Spleen (tissue), 11 donors: Measurements from ENCODE around the gene SLIT3. TPM values are rescaled to one million over a fixed set of nuclear protein-coding genes. Genes with fewer than 3 reads are reported as not detected.
A peak's percentile ranks its signal among the peaks of the same experiment; 100 is the strongest.

Experiments used
- DNase-seq: peaks from one replicate; pipeline ENCODE4 v3.0.0-alpha.2; 2020
- H3K27ac ChIP-seq, 8 donors: fragments of 200-600 bp; sonication (generic) in 7 of 8; 1 replicate in 4 of 8; 2 replicates in 4 of 8; pipeline versions ENCODE4 v1.5.0 to v1.8.0; 2016 to 2021; ENCODE audit warnings: inconsistent platforms in 4 of 8, mild to moderate bottlenecking in 4 of 8, moderate library complexity in 1 of 8
- H3K27me3 ChIP-seq, 7 donors: fragments of 200-600 bp; sonication (generic) in 6 of 7; replicated peaks in 1 of 7; 1 replicate in 4 of 7; 2 replicates in 3 of 7; pipeline versions ENCODE4 v1.5.0 to v1.8.0; 2016 to 2021; ENCODE audit warnings: inconsistent platforms in 3 of 7, mild to moderate bottlenecking in 1 of 7
- H3K36me3 ChIP-seq, 6 donors: fragments of 200-600 bp; sonication (generic) in 5 of 6; 1 replicate in 4 of 6; 2 replicates in 2 of 6; pipeline versions ENCODE4 v1.5.0 to v1.8.0; 2016 to 2021; ENCODE audit warnings: inconsistent platforms in 2 of 6
- H3K4me1 ChIP-seq, 6 donors: fragments of 200-600 bp; sonication (generic) in 5 of 6; 1 replicate in 3 of 6; 2 replicates in 3 of 6; pipeline versions ENCODE4 v1.5.0 to v1.8.0; 2016 to 2021; ENCODE audit warnings: inconsistent platforms in 3 of 6
- H3K4me3 ChIP-seq, 8 donors: fragments of 200-600 bp; sonication (generic) in 7 of 8; 1 replicate in 4 of 8; 2 replicates in 4 of 8; pipeline versions ENCODE4 v1.5.0 to v1.8.0; 2016 to 2021; ENCODE audit warnings: inconsistent platforms in 4 of 8, mild to moderate bottlenecking in 4 of 8, moderate library complexity in 2 of 8
- H3K9me3 ChIP-seq, 8 donors: fragments of 200-600 bp; sonication (generic) in 7 of 8; 1 replicate in 4 of 8; 2 replicates in 4 of 8; pipeline versions ENCODE4 v1.5.0 to v1.8.0; 2016 to 2021; ENCODE audit warnings: inconsistent platforms in 4 of 8
- CTCF ChIP-seq, 11 experiments: fragments of 200-600 bp in 7 of 11; fragments of 450-650 bp in 4 of 11; sonication (generic) in 4 of 11; IDR thresholded peaks in 8 of 11; conservative IDR thresholded peaks in 3 of 11; 1 replicate in 7 of 11; 2 replicates in 4 of 11; pipeline versions ENCODE4 v1.4.0 to v1.8.0; 2016 to 2021; ENCODE audit warnings: antibody characterized with exemption in 11 of 11, inconsistent platforms in 4 of 11, mild to moderate bottlenecking in 1 of 11
- POLR2A ChIP-seq, 3 donors: fragments of 450-650 bp; IDR thresholded peaks; one replicate each; pipeline ENCODE4 v1.5.1; 2017; ENCODE audit warnings: antibody characterized with exemption in 3 of 3, mild to moderate bottlenecking in 1 of 3
- POLR2AphosphoS5 ChIP-seq, 3 donors: sonication (generic); formaldehyde crosslinking; IDR thresholded peaks; one replicate each; pipeline ENCODE4 v1.5.1; 2017; ENCODE audit warnings: antibody characterized with exemption in 3 of 3
- WGBS, 5 donors: extraction: QIAGEN DNeasy Blood & Tissue Kit in 3 of 5; methylation state at CpG; one replicate each; pipeline versions ENCODE4 v1.1.5 to v1.1.7; 2013 to 2018; 5-methylcytosine and 5-hydroxymethylcytosine counted together
- intact Hi-C: fragments of 100-400 bp; cut with DNase I; formaldehyde crosslinking; loops from one replicate; pipeline ENCODE4 v1.15.0; 2023; ENCODE audit warnings: low total_unique reads
- polyA plus RNA-seq, 3 donors: library from polyadenylated mRNA; stranded (reverse); fragments of 200-250 nt; gene quantifications; one replicate each; pipeline ENCODE4 v1.2.1, GENCODE V29; 2013
- total RNA-seq, 7 donors: library from RNA; depleted of rRNA in 3 of 7; stranded (reverse); fragments of >200 nt in 3 of 7; fragmentation: NEBNext Ultra II Directional in 4 of 7; extraction: Animal tissue kit (Norgen Biotek cat#: 25700) in 4 of 7; gene quantifications; one replicate each; pipeline versions ENCODE4 v1.1.0 to v1.2.1, GENCODE V29; 2016 to 2021
- donor health status: healthy with polysubstance abuse.
- donor health status: DM: no; HTN: no; CAD: no; lungs with moderate emphysema.
- donor health status: DM: no; HTN: no; CAD: no.
- donor health status: Bipolar disorder and iron deficiency.
- donor health status: healthy.
- donor health status: DM: no; HTN: no; CAD: no.
- donor health status: DM: yes; HTN: yes; CAD: no.

SLIT3 gene
- total and polyA plus RNA-seq, 10 donors = 0.33 to 54.0 (median 13.2) TPM

DNA sequence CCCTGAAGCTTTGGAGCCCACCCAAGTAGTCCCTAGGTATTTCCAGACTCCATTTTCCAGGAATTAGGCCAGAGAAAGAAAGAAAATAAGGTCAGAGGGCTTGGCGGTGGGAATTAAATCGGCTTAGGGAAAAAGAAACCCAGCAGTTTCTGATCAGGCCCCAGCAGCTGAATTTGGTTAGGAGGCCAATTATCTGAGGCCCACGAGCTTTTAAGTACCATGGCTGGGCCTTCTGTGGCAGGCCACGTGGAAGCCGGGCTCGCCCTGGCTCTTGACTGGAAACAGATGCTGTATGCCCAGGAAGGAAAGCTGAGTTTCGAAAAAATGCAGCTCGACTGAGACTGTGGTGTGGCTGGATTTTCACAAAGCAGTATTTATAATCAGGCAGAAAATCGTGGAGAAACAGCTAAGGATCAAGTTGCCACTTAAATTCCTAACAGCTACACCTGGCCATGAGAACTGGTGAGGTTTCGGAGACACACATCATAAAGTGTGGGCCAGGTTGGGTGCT lies 646.7 kb downstream of the SLIT3 start:
- Histone ChIP-seq H3K27ac (peak overlapping the region; percentile 9 to 77 (median 56)), H3K4me1 (peaks cover 0 to 13% (median 7%) of the 10 kb centered on the region in 6 donors), H3K4me3 (no peak overlapping the region), H3K27me3 (no peaks in the 10 kb centered on the region), H3K9me3 (peaks cover 0 to 2% (median 0%) of the 10 kb centered on the region in 8 donors), H3K36me3 (no peaks in the 10 kb centered on the region)
- TF ChIP-seq POLR2AphosphoS5 (IDR thresholded peaks at IDR 0.05) (peak in 2 of 3 donors; percentile 27 to 37), CTCF (IDR thresholded peaks at IDR 0.05 in 8 of 11, conservative IDR thresholded peaks at IDR 0.05 in 3 of 11) (no peak), POLR2A (IDR thresholded peaks at IDR 0.05) (no peak)
- WGBS, 5 donors = 30 to 41% (median 40%) methylated on average over 10 of the region's 10 CpGs
- intact Hi-C loops = no loop called here
- no peak for DNase-seq

DNA sequence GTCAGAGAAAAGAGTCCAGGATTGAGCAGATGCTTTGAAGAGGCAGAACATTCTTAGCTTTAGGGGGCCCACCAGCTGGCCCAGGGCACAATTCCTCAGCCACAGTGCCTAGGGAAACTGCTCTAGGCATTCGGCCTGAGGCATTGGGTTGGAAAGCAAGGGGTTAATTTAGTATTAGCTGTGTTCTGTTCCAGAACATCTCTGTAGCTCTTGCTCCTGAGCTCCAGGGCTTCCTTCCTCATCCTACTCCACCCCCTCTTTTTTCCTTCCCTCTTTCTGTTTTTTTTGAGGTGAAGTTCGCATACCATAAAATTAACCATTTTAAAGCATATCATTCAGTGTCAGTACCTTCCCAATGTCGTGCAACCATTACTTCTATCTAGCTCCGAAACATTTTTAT lies 647.3 kb downstream of the SLIT3 start:
- H3K4me1 ChIP-seq = peaks cover 0 to 13% (median 7%) of the 10 kb centered on the region in 6 donors
- TF ChIP-seq POLR2AphosphoS5 (IDR thresholded peaks at IDR 0.05) = no peak
- TF ChIP-seq POLR2A (IDR thresholded peaks at IDR 0.05) = no peak
- TF ChIP-seq CTCF (IDR thresholded peaks at IDR 0.05 in 8 of 11, conservative IDR thresholded peaks at IDR 0.05 in 3 of 11) = no peak
- WGBS, 5 donors = 51 to 63% (median 59%) methylated on average over 4 of the region's 4 CpGs
- H3K36me3 ChIP-seq = no peaks in the 10 kb centered on the region
- H3K9me3 ChIP-seq = peaks cover 0 to 8% (median 0%) of the 10 kb centered on the region in 8 donors
- H3K27me3 ChIP-seq = no peaks in the 10 kb centered on the region
- no peak for DNase-seq
- intact Hi-C loops = no loop called here
- peak overlapping the region in 6 of 8 donors; percentile 9 to 77 (median 63) for H3K27ac ChIP-seq
- H3K4me3 ChIP-seq = no peak overlapping the region

DNA sequence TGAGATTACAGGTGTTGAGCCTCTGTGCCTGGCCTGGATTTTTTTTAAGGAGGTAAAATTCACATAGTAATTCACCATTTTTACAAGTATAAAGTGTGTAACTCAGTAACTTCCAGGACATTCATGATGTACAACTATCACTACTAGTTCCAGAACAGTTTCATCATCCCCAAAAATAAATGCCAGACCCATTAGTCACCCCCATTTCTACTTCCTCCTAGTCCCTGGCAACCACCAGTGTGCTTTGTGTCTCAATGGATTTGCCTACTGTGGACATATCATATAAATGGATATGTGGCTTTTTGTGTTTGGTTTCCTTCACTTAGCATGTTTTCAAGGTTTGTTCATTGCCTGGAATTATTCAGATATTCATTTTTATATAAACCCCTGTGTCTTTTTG lies 649.3 kb downstream of the SLIT3 start:
- intact Hi-C loops = no loop called here
- peaks cover 0 to 8% (median 0%) of the 10 kb centered on the region in 8 donors for H3K9me3 ChIP-seq
- no peak for TF ChIP-seq POLR2AphosphoS5 (IDR thresholded peaks at IDR 0.05)
- TF ChIP-seq CTCF (IDR thresholded peaks at IDR 0.05 in 8 of 11, conservative IDR thresholded peaks at IDR 0.05 in 3 of 11) = no peak
- TF ChIP-seq POLR2A (IDR thresholded peaks at IDR 0.05) = no peak
- DNase-seq = no peak
- no peaks in the 10 kb centered on the region for H3K27me3 ChIP-seq
- H3K27ac ChIP-seq = no peak overlapping the region
- no peaks in the 10 kb centered on the region for H3K36me3 ChIP-seq
- peaks cover 0 to 13% (median 7%) of the 10 kb centered on the region in 6 donors for H3K4me1 ChIP-seq
- no peak overlapping the region for H3K4me3 ChIP-seq

DNA sequence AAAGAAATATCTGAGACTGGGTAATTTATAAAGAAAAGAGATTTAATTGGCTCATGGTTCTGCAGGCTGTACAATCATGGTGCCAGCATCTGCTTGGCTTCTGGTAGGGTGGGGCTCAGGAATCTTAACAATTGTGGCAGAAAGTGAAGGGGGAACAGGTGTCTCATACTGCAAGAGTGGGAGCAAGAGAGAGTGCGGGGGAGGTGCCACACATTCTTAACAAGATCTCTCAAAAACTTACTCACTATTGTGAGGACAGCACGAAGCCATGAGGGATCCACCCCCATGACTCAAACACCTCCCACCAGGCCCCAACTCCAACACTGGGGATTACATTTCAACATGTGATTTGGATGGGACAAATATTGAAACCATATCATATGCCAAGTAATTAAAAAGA lies 651.6 kb downstream of the SLIT3 start:
- intact Hi-C loops = no loop called here
- H3K9me3 ChIP-seq = peaks cover 0 to 17% (median 3%) of the 10 kb centered on the region in 8 donors
- TF ChIP-seq POLR2AphosphoS5 (IDR thresholded peaks at IDR 0.05) = no peak
- TF ChIP-seq POLR2A (IDR thresholded peaks at IDR 0.05) = no peak
- no peak for TF ChIP-seq CTCF (IDR thresholded peaks at IDR 0.05 in 8 of 11, conservative IDR thresholded peaks at IDR 0.05 in 3 of 11)
- H3K36me3 ChIP-seq = no peaks in the 10 kb centered on the region
- no peaks in the 10 kb centered on the region for H3K27me3 ChIP-seq
- no peak overlapping the region for H3K4me3 ChIP-seq
- no peak overlapping the region for H3K27ac ChIP-seq
- H3K4me1 ChIP-seq = peaks cover 0 to 10% (median 6%) of the 10 kb centered on the region in 6 donors
- 69 to 92% (median 84%) methylated on average over 2 of the region's 2 CpGs for WGBS, 5 donors
- no peak for DNase-seq
